ENCODE results near the gene CYTH3.
"Not testable (repeated sequence)": the region's sequence is repeated elsewhere in the genome, so short reads cannot be mapped to it uniquely, and the experiment has no call there.

The CYTH3 gene, protein sequence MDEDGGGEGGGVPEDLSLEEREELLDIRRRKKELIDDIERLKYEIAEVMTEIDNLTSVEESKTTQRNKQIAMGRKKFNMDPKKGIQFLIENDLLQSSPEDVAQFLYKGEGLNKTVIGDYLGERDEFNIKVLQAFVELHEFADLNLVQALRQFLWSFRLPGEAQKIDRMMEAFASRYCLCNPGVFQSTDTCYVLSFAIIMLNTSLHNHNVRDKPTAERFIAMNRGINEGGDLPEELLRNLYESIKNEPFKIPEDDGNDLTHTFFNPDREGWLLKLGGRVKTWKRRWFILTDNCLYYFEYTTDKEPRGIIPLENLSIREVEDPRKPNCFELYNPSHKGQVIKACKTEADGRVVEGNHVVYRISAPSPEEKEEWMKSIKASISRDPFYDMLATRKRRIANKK

DNA sequence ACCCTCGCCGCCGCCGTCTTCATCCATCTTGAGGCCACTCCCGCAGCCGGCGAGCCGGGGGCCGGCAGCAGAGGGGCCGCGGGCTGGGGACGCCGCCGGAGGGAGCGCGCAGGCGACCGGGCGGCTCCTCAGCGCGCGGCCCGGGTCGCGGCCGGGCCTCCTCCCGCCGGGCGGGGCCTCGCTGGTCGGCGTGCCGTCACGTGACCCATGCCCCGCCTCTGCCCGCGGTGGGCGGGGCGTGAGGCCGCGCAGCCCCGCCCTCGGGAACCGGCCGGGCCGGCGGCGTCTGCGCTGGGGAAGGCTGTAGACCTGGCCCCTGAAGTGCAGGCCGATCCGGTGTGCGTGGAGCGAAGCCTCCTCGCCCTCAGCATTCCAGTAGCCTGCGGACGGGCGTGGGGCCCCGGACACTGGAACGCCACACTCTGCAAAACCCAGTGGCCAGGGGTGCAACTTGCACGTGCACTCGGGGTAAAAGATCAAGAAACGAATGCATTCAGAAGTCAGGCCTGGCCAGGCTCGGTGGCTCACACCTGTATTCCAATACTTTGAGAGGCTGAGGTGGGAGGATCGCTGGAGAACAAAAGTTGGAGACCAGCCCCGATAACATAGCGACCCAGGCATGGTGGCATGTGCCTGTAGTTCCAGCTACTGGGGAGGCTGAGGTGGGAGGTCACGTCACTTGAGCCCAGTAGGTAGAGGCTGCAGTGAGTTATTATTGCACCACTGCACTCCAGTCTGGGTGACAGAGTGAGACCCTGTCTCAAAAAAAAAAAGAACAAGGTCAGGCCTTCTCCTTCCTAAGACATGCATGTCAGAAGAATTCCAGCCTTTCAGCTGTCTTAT lies at the start of gene CYTH3:
CYTH3 (minus strand) TSS at position 144 of the 843 bp plus-strand sequence; CDS start at position 27, 117 bp downstream.
- H3K27ac ChIP-seq, result peak within 1 kb of the TSS; percentile 39
- DNase-seq (ENCODE audit: low read depth, low spot score), result no peak

DNA sequence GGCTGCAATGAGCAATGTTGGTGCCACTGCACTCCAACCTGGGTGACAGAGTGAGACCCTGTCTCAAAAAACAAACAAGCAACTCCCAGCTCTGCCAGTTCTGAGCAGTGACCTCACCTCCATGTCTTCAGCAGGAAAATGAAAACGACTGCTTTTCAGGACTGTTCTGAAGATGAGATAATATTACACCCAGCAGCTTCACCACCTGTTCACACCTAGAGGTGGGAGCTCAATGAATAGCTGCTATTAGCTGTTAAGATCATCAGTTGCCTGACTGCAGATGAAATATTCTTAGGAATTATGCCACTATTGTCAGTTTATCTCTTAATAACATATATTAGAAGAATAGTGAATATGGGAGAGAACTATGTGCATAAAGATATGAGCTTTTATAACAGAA lies 48.4 kb upstream of the CYTH3 start:
- no peak overlapping the region for H3K27ac ChIP-seq
- DNase-seq (ENCODE audit: low read depth, low spot score), result no peak

DNA sequence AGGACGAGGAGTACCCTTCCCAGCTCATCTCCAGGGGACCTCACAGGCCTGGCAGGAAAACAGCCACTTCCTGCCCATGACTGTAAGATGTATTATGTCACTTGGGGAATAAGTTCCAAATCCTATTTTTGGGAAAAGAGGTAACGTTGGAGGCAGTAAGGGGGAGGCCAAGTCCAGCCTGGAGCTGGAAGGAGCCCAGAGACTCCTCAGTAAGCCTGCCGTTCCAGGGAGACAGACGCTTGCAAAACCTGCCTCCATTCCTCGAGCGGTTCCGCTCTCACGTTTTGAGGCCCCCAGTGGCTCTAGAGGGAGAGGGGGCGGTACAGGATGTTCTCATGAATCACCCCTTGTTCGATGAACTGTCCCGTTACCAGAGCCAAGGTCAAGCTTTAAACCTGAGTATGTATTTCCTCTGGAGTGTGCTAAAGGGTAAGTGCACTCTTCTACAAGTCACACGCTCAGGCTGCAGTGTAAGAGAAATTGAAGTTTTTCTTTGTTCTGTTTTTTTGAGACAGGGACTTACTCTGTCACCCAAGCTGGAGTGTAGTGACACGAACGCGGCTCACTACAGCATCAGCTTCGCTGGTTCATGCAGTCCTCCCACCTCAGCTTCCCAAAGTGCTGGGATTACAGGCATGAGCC lies 45.5 kb upstream of the CYTH3 start:
- H3K27ac ChIP-seq, result no peak overlapping the region
- no peak for DNase-seq (ENCODE audit: low read depth, low spot score)

DNA sequence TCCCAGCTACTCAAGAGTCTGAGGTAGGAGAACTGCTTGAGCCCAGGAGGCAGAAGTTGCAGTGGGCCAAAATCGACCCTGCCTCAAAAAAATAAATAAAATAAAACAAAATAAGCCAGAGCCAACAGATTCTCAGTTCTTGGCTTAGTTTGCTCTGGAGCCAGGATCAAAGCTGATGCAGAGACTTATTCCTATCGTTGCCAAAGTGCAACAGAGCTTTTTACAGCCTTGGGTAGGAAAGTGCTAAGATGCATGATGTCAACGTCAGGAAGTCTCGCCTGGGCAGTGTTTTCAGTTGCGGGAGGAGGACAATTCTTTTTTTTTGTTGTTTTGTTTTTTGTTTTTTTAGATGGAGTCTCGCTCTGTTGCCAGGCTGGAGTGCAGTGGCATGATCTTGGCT lies 43.8 kb upstream of the CYTH3 start:
- no peak for DNase-seq (ENCODE audit: low read depth, low spot score)

DNA sequence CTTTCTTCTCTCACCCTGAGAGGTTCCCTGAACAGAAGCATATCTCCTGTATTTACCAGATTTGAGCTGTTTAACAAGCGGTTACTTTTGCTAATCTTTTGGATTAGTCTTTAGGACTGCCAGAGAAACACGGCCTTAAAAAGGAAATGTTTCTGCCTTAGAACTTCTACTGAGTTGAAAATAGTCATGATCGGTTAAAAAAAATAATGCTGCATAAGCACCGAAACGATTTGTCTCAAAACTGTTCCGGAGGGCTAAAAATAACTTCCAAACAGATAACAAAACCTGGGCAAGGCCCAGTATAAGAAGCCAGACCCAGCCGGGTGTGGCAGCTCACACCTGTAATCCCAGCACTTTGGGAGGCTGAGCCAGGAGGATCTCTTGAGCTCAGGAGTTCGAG lies 43.3 kb upstream of the CYTH3 start:
- DNase-seq (ENCODE audit: low read depth, low spot score), result no peak

More for the DNA sequence above, 43.8 kb upstream of the CYTH3 start:
- H3K27ac ChIP-seq, result no peak overlapping the region

DNA sequence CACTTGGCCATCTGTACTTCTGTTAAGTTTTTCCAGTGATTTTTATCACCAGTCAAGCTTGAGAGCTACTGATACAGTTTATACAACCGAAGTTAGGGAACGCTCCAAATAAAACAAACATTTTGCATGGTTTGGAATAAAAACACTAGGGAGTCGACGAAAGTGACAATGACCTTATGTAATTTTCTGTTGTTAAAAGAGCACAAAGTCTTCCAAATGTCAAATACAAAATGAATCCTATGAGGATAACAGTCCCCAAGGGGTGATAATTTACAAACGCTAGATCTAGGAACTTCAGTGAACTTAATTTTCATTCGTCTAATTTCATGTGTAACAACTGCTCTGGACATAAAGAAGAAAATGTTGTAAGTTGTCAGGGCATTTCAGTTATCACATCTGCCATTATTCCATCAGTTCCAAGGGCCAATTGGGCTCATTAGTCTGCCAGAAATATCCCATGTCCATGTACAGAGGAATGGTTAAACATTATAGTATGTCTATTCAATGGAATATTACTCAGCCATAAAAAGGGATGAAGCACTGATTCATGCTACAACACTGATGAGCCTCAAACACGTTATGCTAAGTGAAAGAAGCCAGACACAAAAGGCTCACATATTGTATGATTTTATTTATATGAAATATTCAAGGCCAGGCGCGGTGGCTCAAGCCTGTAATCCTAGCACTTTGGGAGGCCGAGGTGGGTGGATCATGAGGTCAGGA lies 38.0 kb upstream of the CYTH3 start:
- no peak for DNase-seq (ENCODE audit: low read depth, low spot score)
- H3K27ac ChIP-seq, result no peak overlapping the region

More for the DNA sequence above, 43.3 kb upstream of the CYTH3 start:
- H3K27ac ChIP-seq, result no peak overlapping the region

DNA sequence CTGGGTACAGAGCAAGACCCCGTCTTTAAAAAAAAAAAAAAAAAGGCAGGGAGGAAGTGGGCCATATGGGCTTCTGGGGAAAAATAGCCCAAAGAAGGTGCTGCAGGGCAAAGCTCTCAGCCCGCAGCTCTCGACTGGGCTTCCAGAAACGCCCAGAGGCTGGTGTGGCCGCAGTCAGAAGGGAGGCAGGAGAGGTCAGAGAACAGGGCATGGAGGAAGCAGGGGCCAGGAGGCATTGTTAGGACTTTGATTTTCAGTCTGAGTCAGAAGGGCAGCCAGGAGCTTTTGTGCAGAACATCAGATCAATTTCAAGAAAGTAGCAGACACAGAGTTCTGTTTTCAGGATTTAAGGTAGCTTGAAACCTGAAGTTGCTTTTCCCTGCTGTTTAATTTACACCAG lies 35.3 kb upstream of the CYTH3 start:
- DNase-seq (ENCODE audit: low read depth, low spot score), result no peak
- no peak overlapping the region for H3K27ac ChIP-seq

DNA sequence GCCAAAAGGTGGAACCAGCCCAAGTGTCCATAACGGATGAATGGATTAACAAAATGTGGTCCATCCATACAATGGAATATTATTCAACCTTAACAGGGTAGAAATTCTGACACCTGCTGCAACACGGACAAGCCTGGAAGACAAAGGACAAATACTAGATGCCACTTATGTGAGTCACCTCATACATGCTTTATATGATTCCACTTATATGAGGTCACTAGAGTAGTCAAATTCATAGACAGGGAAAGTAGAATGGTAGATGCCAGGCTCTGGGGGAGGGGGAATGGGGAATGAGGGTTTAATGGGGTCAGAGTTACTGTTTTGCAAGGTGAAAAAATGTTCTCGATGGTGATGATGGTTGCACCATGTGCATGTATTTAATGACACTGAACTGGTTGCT lies 34.0 kb upstream of the CYTH3 start:
- H3K27ac ChIP-seq, result peak overlapping the region; percentile 53
- peak; percentile 54 for DNase-seq (ENCODE audit: low read depth, low spot score)

DNA sequence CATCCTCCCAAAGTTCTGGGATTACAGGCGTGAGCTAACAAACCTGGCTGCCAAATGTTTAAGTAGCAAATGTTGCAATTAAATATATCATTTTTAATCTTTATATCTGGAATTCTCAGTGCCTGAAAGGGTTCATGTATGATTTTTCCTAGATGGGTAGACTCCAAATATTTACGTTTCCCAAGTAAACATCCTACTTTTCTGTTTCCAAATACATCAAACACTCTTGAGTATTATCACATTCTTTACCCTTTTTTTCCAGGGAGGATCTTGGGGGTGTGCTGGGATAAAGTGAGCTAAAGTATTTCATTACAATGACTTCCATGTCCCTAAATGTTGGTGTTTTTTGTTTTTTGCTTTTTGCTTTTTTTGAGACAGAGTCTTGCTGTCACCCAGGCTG lies 32.9 kb upstream of the CYTH3 start:
- no peak overlapping the region for H3K27ac ChIP-seq
- no peak for DNase-seq (ENCODE audit: low read depth, low spot score)

DNA sequence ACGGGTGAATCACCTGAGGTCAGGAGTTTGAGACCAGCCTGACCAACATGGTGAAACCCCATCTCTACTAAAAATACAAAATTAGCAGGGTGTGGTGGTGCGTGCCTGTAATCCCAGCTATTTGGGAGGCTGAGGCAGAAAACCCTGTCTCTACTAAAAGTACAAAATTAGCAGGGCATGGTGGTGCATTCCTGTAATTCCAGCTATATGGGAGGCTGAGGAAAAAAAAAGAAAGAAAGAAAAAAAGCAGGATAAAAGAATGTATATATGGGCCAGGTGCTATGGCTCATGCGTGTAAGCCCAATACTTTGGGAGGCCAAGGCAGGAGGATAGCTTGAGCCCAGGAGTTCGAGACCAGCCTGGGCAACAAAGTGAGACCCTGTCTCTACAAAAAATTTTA lies 29.0 kb upstream of the CYTH3 start:
- H3K27ac ChIP-seq; DNase-seq (ENCODE audit: low read depth, low spot score): not testable (repeated sequence)

DNA sequence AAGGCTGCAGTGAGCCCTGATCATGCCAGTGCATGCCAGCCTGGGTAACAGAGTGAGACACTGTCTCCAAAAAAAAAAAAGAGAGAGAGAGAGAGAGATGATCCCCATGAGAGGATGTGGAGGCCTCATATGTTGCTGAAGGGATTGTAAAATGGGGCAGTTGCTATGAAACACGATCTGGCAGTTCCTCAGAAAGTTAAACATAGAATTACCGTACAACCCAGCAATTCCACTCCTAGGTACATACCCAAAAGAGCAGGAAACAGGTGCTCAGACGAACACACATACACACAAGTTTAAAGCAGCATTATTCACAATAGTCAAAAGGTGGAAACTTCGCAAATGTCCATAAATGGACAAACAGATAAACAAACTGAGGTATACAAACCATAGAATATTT lies 27.4 kb upstream of the CYTH3 start:
- no peak overlapping the region for H3K27ac ChIP-seq
- no peak for DNase-seq (ENCODE audit: low read depth, low spot score)

DNA sequence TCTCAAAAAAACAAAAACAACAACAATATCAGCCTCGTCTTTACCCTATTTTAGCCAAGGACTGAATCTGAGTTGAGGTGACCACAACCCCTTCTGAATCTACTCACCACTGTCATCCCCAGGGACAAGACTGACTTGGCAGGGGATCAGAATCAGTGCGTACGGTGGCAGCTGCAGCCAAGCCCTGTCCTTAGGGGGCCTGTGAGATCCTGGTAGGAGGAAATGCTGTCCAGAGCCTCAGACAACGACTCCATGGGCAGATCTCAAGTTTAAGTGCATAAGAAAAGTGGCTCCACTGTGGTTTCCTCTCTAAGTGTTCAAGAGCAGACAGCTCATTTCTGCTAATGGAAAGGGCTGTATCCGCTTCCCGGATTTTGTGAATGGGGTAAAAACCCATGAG lies 22.4 kb upstream of the CYTH3 start:
- H3K27ac ChIP-seq, result no peak overlapping the region
- no peak for DNase-seq (ENCODE audit: low read depth, low spot score)

DNA sequence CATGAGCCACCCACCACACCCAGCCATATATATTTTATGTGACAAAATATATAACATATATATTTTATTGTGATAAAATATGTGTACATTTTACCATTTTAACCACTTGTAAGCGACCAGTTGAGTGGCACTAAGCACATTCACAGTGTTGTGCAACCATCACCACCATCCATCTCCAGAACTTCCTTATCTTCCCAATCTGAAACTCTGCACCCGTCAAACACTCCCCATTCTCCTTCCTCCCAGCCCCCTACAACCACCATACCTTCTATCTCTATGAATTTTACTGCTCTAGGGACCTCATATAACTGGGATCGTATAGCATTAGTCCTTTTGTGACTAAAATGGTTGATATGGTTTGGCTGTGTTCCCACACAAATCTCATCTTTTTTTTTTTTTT lies 20.8 kb upstream of the CYTH3 start:
- no peak overlapping the region for H3K27ac ChIP-seq
- DNase-seq (ENCODE audit: low read depth, low spot score), result no peak

DNA sequence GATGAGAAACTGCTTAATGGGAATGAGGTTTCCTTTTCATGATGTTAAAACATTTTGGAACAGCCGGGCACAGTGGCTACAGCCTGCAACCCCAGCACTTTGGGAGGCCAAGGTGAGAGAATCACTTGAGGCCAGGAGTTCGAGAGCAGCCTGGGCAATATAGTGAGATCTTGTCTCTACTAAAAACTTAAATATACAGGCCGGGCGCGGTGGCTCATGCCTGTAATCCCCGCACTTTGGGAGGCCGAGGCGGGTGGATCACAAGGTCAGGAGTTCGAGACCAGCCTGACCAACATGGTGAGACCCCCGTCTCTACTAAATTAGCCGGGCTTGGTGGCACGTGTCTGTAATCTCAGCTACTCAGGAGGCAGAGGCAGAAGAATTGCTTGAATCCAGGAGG lies 19.5 kb upstream of the CYTH3 start:
- not testable (repeated sequence) for DNase-seq (ENCODE audit: low read depth, low spot score)

DNA sequence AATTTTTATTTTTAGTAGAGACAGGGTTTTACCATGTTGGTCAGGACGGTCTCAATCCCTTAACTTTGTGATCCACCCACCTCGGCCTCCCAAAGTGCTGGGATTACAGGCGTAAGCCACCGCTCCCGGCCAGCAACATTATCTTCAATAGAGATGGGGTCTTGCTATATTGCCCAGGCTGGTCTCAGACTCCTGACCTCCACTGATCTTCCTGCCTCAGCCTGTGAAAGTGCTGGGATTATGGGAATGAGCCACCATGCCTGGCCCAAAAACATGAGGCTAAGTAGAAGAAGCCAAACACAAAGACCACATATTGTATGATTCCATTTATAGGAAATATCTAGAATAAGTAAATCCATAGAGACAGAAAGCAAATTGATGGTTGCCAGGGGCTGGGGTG lies 19.1 kb upstream of the CYTH3 start:
- no peak overlapping the region for H3K27ac ChIP-seq
- DNase-seq (ENCODE audit: low read depth, low spot score), result no peak

More for the DNA sequence above, 19.5 kb upstream of the CYTH3 start:
- not testable (repeated sequence) for H3K27ac ChIP-seq

DNA sequence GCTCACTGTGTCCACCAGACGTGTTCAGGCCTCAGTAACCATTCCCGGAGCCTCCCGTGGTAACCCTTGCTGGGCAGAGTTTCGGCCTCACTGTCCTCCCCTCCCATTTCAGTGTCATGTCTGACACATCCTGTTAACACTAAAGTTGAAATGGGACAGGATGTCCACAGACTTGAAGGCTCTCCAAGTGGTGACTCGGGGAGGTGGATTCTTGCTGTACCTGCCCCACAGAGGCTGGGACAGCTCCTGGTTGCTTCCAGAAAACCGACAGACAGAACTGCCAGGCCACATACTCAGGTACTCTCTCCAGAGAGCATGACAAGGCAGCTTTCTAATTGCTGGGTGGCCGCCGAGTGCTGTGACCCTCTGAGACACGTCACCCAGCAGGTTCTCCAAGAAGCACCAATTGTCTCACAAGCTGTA lies 17.9 kb upstream of the CYTH3 start:
- no peak for DNase-seq (ENCODE audit: low read depth, low spot score)
- H3K27ac ChIP-seq, result peak overlapping the region; percentile 70

DNA sequence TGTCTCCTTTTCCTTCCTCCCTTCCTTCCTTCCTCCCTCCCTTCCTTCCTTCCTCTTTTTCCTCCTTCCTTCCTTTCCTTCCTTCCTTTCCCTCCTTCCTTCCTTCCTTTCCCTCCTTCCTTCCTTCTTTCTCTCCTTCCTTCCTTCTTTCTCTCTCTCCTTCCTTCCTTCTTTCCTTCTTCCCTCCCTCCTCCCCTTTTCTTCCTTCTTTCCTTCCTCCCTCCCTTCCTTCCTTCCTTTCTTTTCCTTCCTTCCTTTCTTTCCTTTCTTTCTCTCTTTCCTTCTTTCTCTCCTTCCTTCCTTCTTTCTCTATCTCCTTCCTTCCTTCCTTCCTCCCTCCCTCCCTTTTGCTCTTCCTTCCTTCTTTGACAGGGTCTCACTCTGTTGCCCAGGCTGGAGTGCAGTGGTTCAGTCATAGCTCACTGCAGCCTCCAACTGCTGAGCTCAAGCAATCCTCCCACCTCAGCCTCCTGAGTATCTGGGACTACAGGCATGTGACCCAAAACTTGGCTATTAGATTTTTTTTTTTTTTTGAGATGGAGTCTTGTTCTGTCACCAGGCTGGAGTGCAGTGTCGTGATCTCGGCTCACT lies 15.9 kb upstream of the CYTH3 start:
- no peak overlapping the region for H3K27ac ChIP-seq
- no peak for DNase-seq (ENCODE audit: low read depth, low spot score)

DNA sequence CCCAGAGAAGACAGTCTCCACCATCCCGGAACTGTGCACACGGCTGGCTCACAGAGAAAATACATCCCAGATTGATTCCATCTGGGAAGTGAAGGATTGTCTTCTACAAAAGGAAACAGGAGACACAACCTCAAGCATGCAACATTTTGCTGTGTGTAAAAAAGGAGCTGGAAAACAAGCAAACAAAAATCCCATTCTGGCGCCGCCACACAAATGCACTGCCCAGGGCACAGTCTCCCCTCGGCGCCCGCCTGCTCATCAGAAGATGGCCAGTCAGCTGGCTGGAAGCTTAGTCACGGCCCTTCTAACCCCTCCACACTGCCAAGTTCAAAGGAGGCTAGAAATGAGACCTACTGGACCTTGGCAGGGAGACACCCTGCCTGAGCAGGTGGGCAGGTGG lies 14.1 kb upstream of the CYTH3 start:
- no peak overlapping the region for H3K27ac ChIP-seq
- no peak for DNase-seq (ENCODE audit: low read depth, low spot score)

DNA sequence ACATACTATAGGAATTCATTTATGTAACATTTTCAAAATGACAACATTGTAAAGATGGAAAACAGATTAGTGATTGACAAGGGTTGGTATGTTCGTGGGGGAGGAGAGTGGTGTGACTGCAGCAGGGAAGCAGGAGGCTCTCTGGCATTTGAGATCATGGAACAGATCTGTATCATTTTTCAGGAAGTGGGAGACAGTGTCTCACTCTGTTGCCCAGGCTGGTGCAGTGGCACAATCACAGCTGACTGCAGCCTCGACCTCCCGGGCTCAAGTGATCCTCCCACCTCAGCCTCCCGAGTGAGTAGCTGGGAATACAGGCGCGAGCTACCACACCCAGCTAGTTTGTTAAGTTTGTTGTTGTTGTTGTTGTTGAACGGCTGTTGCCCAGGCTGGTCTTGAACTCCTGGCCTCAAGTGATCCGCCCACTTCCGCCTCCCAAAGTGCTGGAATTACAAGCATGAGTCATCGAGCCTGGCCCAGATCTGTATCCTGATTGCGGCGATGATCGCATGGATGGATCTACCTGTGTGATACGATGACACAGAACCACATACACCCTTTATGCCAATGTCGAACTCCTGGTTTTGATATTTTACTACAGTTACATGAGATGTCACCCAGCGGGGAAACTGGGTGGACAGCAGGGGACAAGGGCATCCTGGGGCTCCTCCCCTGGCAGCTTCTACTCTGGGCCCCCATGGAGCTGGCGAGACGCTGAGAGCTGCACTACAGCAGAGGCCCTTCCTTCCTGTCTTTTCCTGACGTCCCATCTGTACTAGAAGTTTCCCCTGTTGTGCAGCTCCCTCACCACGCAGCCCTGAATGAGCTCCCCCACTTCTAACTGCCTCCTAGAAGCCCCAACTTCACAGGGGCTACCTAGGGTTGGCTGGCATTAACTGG lies 12.3 kb upstream of the CYTH3 start:
- H3K27ac ChIP-seq, result peak overlapping the region; percentile 99
- no peak for DNase-seq (ENCODE audit: low read depth, low spot score)
